ENCODE measurements around the gene NUCB1. TPM values are rescaled to one million over a fixed set of nuclear protein-coding genes. Genes with fewer than 3 reads are reported as not detected.

NUCB1 gene
- total and polyA plus RNA-seq, 9 of the 15 experiments (the other 6 are each of a cell fraction or from before 2014, with no cell fraction given), result 3.1 to 153 (median 71.7) TPM

DNA sequence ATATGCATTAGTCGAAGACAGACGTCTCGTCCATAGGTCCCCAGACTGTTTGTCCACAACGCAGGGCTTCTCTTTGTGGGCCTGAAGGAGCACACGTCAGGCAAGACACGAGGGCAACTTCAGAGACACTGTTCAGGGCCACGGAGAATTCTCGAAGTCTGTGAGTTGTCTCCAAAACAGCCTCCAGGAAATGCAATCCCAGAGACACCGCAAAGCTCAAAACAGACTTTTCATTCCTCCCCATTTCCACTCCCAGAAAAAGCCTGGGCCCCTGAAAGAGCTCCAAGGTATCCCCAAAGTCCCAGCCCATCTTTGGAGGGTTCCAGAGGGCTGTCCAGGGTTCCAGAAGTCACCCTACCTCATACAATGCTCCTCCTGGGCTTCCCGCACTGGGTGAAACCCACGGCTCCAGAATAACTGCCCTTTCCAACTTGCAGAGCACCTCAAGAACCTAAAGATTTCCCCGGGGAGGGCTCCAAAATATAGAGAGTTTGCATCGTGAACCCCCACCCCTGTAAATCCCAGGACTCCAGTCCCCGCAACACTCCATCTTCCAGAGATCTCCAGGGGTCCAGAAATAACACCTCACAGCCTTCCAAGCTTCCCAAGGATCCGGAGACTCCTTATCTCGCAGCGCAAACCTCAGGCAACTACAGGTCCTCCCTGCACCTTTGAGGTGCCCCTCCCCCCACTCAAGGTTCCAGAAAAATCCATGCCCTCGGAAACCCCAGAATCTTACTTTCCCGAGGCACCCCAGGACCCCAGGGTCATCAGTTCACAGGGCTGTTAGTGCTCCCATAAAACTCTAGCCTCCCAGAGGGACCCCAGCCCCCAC lies 64.3 kb downstream of the NUCB1 start (continued):
- TF ChIP-seq KAT2B (IDR thresholded peaks at IDR 0.05; ENCODE audit: low read depth, low read length), result no peak
- TF ChIP-seq, protein P1, sequence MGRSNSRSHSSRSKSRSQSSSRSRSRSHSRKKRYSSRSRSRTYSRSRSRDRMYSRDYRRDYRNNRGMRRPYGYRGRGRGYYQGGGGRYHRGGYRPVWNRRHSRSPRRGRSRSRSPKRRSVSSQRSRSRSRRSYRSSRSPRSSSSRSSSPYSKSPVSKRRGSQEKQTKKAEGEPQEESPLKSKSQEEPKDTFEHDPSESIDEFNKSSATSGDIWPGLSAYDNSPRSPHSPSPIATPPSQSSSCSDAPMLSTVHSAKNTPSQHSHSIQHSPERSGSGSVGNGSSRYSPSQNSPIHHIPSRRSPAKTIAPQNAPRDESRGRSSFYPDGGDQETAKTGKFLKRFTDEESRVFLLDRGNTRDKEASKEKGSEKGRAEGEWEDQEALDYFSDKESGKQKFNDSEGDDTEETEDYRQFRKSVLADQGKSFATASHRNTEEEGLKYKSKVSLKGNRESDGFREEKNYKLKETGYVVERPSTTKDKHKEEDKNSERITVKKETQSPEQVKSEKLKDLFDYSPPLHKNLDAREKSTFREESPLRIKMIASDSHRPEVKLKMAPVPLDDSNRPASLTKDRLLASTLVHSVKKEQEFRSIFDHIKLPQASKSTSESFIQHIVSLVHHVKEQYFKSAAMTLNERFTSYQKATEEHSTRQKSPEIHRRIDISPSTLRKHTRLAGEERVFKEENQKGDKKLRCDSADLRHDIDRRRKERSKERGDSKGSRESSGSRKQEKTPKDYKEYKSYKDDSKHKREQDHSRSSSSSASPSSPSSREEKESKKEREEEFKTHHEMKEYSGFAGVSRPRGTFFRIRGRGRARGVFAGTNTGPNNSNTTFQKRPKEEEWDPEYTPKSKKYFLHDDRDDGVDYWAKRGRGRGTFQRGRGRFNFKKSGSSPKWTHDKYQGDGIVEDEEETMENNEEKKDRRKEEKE (IDR thresholded peaks at IDR 0.05; ENCODE audit: borderline replicate concordance in 1 of 2, control insufficient read depth in 1 of 2, low read depth in 2 of 2, low read length in 1 of 2), result no peak

DNA sequence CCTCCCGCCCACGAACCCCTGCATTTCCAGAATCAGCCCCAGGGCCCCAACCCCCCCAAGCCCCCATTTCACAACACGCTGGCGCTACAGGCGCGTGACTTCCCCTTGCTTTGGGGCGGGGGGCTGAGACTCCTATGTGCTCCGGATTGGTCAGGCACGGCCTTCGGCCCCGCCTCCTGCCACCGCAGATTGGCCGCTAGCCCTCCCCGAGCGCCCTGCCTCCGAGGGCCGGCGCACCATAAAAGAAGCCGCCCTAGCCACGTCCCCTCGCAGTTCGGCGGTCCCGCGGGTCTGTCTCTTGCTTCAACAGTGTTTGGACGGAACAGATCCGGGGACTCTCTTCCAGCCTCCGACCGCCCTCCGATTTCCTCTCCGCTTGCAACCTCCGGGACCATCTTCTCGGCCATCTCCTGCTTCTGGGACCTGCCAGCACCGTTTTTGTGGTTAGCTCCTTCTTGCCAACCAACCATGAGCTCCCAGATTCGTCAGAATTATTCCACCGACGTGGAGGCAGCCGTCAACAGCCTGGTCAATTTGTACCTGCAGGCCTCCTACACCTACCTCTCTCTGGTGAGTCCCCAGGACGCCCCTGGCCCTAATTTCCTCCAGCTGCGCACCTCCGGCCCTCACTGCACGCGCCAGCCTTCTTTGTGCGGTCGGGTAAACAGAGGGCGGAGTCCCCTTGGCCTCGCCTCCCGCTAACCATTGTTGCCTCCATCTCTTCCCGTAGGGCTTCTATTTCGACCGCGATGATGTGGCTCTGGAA lies 65.1 kb downstream of the NUCB1 start, which contains the start of gene FTL:
Gene FTL, plus strand, starts transcription at position 270 of the 766 bp plus-strand sequence. Its CDS starts 199 bp downstream, at position 469.
- Histone ChIP-seq H3K36me3 (ENCODE audit: control insufficient read depth, insufficient read depth, low read length) (peaks cover 50% of the 10 kb centered on the region), H2AFZ (ENCODE audit: low read depth, low read length) (0 out of 2 replicates have a peak within 1 kb of the TSS, but pooled peaks have one; percentile 4), H3K4me1 (replicated peaks in 1 of 2; ENCODE audit: control insufficient read depth in 2 of 2, insufficient read depth in 2 of 2, low read length in 2 of 2) (peaks cover 38 to 66% of the 10 kb centered on the region in 2 experiments), H3K79me2 (ENCODE audit: control insufficient read depth, insufficient read depth, low read length) (peaks cover 56% of the 10 kb centered on the region), H3K4me3 (peak within 1 kb of the TSS; percentile 70), H3K9me3 (replicated peaks; ENCODE audit: control insufficient read depth, insufficient read depth, low read depth, low read length) (no peaks in the 10 kb centered on the region), H3K4me2 (ENCODE audit: insufficient read depth, low read length) (peak within 1 kb of the TSS; percentile 99), H4K20me1 (replicated peaks; ENCODE audit: control insufficient read depth, insufficient read depth, low read length) (peaks cover 18% of the 10 kb centered on the region), H3K27me3 (ENCODE audit: control insufficient read depth in 2 of 2, insufficient read depth in 2 of 2, low read length in 2 of 2) (no peaks in the 10 kb centered on the region), H3K9me1 (ENCODE audit: control insufficient read depth, insufficient read depth, low read length) (no peaks in the 10 kb centered on the region), H3K27ac (ENCODE audit: extremely low read depth, low read depth, low read length) (peak within 1 kb of the TSS; percentile 99), H3K9ac (ENCODE audit: insufficient read depth in 1 of 2, low read depth in 2 of 2, low read length in 2 of 2) (peak within 1 kb of the TSS; percentile 93 to 95)
- ChIA-PET POLR2A (interaction anchor here (0.6 to 14.5 kb wide), 29 partner anchors 11 to 669 kb away, joined by 3 to 439 read pairs (median 4); partner anchors contain the start of genes BAX, BCAT2, GYS1 and NTF4), CTCF (ENCODE audit: low intra/inter-chr PET ratio) (interaction anchor here (1.0 kb wide), 1 partner anchor 92 kb away, joined by 3 read pairs; no protein-coding TSS in a partner anchor)
- under 1% methylated on average over 52 of the region's 52 CpGs for WGBS (ENCODE audit: insufficient coverage, low coverage, missing lambda C conversion rate)
- DNase-seq (ENCODE audit: extremely low read depth in 1 of 4, low spot score in 3 of 4), result peak; percentile 89 to 99 (median 94)
- BruUV-seq (replicated peaks), result no TSS peak
- intact Hi-C loops (cut with micrococcal nuclease), result loop anchor here (5.0 kb wide), 1 partner anchor 33 kb away; the partner anchor contains the start of gene DHDH
- FAIRE-seq, result peak; percentile 89
- peak; percentile 72 for ATAC-seq
- in situ Hi-C loops (cut with MboI), result loop anchor here (10.0 kb wide), 1 partner anchor 90 kb away; the partner anchor contains the start of gene PPP1R15A
- no peak for TF ChIP-seq DMBX1 (CRISPR knock-in tag; IDR thresholded peaks at IDR 0.05; ENCODE audit: borderline replicate concordance)
- TF ChIP-seq NFRKB (IDR thresholded peaks at IDR 0.05; ENCODE audit: low read depth), result no peak; the same call in 1 of the 2 replicates
- TF ChIP-seq, protein P2, sequence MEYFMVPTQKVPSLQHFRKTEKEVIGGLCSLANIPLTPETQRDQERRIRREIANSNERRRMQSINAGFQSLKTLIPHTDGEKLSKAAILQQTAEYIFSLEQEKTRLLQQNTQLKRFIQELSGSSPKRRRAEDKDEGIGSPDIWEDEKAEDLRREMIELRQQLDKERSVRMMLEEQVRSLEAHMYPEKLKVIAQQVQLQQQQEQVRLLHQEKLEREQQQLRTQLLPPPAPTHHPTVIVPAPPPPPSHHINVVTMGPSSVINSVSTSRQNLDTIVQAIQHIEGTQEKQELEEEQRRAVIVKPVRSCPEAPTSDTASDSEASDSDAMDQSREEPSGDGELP (CRISPR knock-in tag; IDR thresholded peaks at IDR 0.05; ENCODE audit: borderline replicate concordance), result peak; percentile 77
- no peak for TF ChIP-seq ZNF507 (tag; conservative IDR thresholded peaks at IDR 0.05)
- no peak for TF ChIP-seq NR4A1 (CRISPR knock-in tag; IDR thresholded peaks at IDR 0.05)
- 0 out of 2 replicates have a peak, but pooled peaks have one; percentile 31 for TF ChIP-seq NR4A1 (tag; IDR thresholded peaks at IDR 0.05)
- TF ChIP-seq CBX1 (IDR thresholded peaks at IDR 0.05; ENCODE audit: low read depth), result peak; percentile 99
- TF ChIP-seq BCOR (IDR thresholded peaks at IDR 0.05), result peak; percentile 42
- TF ChIP-seq GABPB2 (CRISPR knock-in tag; conservative IDR thresholded peaks at IDR 0.05), result no peak
- peak; percentile 36; the same call in 1 of the 2 replicates for TF ChIP-seq IRF2 (CRISPR knock-in tag; IDR thresholded peaks at IDR 0.05)
- TF ChIP-seq CBX8 (IDR thresholded peaks at IDR 0.05; ENCODE audit: borderline replicate concordance, extremely low read depth, low read depth, low read length, poor library complexity, severe bottlenecking), result no peak
